HG02938 (cell line): Measurements from ENCODE around the gene MIGA2.

Source experiments
- ATAC-seq: cut with Tn5 transposase; IDR thresholded peaks from one replicate; pipeline ENCODE4 v1.9.1; 2021; ENCODE audit warnings: mild to moderate bottlenecking, moderate library complexity; ENCODE audit not compliant: unreplicated experiment

Gene MIGA2

GRCh38 chr9:129070696-129071525, 34.5 kb downstream of the MIGA2 start:
- no peak for ATAC-seq

- ATAC-seq: no peak
These were observed 35.2 kb downstream of the MIGA2 start for GRCh38 chr9:129071526-129072126.

GRCh38 chr9:129072171-129072570, 35.7 kb downstream of the MIGA2 start:
- no peak for ATAC-seq

DNA sequence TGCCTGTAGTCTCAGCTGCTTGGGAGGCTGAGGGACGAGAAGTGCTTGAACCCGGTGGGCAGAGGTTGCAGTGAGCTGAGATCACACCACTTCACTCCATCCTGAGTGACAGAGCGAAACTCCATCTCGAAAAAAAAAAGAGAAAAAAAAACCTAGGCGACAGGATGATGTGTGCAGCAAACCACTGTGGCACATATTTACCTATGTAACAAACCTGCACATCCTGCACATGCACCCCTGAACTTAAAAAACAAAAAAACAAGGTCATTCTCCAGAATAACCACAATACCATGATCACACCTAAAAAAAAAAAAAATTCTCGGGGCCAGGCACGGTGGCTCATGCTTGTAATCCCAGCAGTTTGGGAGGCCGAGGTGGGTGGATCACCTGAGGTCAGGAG, 37.0 kb downstream of the MIGA2 start:
- no peak for ATAC-seq

DNA sequence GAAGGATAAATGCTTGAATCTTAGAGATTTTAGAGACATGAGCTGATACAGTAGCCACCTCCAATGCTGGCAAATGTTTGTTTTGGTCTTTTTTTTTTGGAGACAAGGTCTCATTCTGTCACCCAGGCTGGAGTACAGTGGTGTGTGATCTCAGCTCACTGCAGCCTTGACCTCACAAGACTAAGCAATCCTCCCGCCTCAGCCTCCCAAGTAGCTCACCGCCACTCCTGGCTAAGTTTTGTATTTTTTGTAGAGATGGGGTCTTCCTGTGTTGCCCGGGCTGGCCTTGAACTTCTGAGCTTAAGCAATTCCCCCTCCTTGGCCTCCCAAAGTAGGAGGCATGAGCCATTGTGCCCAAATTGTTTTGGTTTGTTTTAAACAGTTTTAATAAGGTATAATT, 37.7 kb downstream of the MIGA2 start:
- ATAC-seq: no peak

GRCh38 chr9:129075996-129076639, 39.7 kb downstream of the MIGA2 start:
- no peak for ATAC-seq

DNA sequence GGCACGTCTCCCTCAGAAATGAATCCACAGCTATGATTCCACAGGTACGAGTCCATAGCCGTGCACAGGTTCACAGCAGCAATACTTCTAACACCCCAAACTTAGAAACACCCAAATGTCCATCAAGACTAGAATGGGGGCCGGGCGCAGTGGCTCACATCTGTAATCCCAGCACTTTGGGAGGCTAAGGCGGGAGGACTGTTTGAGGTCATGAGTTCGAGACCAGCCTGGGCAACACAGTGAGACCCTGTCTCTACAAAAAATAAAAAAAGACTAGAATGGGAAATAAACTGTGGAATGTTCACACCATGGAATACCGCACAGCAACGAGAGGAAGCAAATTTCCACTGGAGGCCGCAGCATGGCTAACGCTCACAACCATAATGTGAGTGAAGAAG, 40.2 kb downstream of the MIGA2 start:
- ATAC-seq: no peak

GRCh38 chr9:129077236-129077635, 40.8 kb downstream of the MIGA2 start:
- no peak for ATAC-seq

DNA sequence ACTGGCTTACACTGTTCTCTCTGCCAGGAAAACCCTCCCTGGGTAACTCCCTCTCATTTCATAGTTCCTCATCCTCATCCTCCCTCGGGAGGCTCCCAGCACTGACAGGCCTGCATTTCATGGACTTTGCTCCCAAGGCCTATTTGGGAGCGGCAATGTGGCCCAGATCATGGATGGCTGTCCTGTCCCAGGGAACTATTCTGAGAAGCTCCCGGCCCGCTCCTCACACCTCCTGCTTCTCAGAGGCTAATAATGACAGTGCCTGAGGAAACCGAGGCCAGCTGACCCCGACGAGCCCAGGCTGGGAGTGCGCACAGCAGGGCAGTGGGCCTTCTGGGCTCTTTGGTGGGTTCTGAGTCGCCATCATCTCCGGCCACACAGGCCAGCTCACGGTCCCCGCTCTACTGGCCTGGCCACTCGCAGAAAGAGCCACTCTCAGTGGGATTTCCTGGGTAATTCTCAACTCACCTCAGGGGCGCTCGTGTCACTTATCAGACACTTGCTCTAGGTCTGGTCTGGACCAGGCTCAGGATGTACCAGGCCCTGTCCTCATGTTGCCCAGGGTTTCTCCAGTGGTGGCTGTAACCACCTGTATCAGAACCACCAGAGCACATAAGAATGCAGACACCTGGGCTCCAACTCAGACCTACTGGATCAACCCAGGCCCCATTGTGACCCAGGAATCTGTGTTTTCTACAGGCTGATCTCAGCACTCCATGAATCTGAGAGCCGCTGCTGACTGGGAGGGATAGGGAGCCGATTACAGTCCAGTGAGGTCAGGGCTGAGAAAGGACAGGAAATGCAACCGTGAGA, 42.5 kb downstream of the MIGA2 start:
- ATAC-seq: no peak

DNA sequence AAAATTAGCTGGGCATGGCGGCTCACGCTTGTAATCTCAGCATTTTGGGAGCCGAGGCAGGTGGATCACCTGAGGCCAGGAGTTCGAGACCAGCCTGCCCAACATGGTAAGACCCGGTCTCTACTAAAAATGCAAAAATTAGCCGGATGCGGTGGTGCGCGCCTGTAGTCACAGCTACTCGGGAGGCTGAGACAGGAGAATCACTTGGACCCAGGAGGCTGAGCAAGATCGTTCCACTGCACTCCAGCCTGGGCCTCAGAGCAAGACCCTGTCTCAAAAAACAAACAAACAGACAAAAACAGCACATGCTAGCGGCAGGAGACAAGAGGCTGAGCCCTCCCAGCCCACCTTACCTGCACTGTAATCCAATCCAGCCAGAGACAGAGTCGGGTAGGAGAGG, 43.4 kb downstream of the MIGA2 start:
- no peak for ATAC-seq

GRCh38 chr9:129080298-129080600, 43.8 kb downstream of the MIGA2 start:
- no peak for ATAC-seq

- ATAC-seq: peak; percentile 93
These were observed 44.4 kb downstream of the MIGA2 start, which contains the start of gene DOLPP1 for GRCh38 chr9:129080601-129081387. Gene DOLPP1 (plus strand): TSS chr9:129081111. CDS start chr9:129081132, 21 bp downstream.

DNA sequence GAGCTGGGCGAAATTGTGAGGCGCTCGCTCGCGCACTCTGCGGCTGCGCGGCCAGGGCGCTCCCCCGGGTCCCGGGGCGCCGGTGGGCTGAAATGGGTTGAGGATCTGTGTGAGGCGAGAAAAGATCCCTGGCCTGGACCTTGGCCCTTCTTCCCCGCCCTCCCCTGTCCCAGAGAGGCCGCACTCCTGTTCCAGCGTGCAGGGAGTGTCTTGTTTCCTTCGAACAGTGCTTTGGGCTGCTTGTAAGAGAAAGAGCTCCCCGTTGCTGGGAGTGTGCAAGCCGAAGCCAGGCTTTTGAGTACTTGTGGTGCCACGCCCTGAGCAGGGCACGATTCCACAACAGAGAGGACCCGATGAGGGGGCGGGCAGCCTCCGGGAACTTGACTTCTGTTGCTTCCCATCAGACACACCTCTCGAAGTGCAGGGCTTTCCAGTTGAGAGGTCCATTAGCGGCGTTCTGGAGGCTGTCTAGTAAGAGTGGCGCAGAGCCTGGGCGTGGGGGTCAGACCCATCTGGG, 45.0 kb downstream of the MIGA2 start:
- ATAC-seq: no peak

- no peak for ATAC-seq
These were observed 47.7 kb downstream of the MIGA2 start for GRCh38 chr9:129084087-129084486.

DNA sequence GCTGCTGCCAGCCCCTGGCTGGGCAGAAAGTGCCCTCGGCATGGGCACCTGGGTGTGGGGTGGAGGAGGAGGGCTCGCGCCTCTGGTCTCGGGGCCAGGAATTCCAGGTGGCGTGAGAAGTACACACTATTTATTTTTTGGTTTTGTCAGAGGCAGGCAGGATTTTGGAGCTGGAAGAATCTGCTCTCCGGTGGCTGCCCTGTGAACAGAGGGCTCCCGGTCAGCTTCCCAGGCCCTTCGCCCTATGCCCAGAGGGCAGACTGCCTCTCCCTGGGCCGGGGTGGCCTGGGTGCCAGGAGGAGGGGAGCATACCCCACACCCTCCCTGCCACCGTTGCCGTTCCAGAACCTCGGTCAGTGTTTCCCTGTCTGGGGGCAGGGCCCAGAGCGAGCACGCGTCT, 52.8 kb downstream of the MIGA2 start:
- ATAC-seq: no peak

DNA sequence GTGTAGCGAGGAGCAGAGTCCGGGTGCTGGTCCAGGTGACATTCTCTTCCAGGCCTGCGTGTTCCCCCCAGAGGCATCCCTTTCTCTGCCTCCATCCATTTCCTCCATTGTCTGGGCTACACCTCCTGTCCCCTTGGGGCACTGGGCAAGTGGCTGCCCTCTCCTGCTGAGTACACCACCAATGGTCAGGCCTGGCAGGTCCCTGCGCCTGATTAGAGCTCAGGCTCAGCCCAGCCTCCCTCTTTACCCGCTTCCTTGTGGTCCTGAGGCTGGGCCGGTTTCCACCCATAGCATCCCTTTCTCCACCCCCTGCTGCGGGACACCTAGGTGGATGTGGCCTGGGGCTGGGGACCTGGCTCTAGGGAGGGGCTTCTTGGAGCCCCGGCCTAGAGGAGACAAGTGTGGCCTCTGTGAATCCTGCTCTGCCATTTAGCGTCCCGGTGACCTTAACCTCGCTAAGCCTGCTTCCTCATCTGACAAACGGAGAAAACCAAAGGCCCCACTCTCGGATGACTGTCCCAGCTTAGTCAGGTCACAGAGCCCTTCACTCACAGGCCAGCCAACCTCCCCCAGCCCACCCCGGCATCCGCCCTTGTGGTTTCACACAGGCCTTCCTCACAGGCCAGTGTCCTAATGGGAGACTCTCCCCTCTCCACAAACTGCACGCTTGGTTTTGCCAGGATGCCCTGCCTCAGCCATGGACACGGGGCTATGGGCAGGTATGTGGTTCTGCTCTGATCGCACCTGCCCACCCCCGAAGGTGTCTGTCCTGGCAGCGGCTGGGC, 57.4 kb downstream of the MIGA2 start:
- ATAC-seq: no peak

DNA sequence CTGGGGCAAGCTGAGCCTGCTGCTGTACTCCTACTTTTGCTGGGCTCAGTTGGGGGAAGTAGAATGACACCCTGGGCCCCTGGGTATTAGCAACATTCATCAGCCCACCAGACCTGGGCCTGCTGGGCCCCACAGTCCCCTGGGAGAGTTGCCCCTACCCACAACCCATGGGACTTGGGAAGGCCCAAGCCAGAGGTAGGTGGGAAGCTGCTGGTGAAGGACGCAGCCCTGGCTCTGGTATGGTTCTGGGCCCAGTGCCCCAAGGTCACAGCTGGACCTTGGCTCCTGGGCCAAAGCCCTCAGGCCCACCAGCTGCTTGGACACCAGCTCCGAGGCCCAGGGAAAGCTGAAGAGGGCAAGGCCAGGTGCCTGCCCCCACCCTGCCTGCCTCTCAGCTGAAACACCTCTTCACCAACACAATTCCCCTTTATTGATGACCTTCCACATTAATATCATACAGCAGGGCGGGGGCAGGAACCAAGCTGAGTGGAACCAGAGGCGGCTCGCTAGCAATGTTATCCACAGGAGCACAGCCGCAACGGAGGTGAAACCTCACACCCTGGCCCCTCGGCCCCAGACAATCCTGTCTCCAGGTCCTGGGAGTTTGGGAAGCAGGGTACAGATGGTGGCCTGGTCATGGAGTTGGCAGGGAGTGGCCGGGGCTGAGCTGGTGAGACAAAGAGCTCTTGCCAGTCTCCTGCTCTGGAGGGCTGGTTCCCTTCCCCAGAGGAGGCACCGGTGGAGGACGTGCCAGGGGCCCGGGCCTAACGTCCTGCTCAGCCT, 58.2 kb downstream of the MIGA2 start:
- no peak for ATAC-seq

GRCh38 chr9:129095170-129095667, 58.8 kb downstream of the MIGA2 start:
- ATAC-seq: no peak

DNA sequence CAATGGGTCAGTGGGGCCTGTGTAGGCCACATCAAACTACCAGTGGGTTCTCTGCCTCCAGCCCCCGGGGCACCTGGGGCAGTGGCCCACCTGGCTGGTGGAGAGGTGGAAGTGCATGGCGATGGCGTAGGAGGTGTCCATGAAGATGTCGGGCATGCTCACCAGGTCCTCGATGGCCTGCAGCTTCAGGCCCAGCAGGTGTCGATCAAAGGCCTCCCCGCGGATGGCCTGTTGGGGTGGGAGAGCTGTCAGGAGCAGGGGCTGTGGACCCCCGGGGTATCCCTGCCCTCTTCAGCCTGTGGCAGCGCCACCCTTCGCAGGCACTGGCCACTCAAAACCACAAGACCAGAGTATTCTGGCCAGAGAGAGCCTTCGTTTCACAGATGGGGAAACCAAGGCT, 59.5 kb downstream of the MIGA2 start:
- no peak for ATAC-seq
